C4-2B (cell line): ENCODE results near the gene DDX3X.

Experiments used
- H3K27ac ChIP-seq: fragments of 450-650 bp; 2 replicates; pipeline ENCODE4 v1.5.1; 2017
- ZFX ChIP-seq: fragments of 450-650 bp; IDR thresholded peaks from 2 replicates; pipeline ENCODE4 v1.6.1; 2017
- TF ChIP-seq, protein P1 (sequence below): fragments of 450-650 bp; conservative IDR thresholded peaks from 2 replicates; pipeline ENCODE4 v1.5.1; 2017; ENCODE audit warnings: mild to moderate bottlenecking

The DDX3X gene

DNA sequence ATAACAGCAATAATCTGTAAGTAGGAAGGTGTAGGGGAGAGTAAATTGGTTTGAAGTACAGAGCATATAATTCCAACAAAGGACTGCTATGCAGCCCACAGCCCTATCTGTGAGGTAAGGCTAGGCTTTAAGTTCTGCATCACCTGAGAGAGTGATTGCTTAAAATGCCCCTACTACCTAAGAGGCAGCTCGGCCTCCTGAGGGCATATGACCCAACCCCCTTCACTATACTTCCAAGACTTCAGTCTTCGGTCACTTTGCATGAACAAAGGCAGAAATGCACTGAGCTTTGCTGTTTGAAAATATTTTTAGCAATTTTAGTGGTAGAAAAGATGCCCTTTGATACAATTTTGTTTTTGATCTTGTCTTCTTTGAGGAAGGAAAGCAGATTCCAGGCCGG, 4.9 kb upstream of the DDX3X start:
- TF ChIP-seq, protein P1, sequence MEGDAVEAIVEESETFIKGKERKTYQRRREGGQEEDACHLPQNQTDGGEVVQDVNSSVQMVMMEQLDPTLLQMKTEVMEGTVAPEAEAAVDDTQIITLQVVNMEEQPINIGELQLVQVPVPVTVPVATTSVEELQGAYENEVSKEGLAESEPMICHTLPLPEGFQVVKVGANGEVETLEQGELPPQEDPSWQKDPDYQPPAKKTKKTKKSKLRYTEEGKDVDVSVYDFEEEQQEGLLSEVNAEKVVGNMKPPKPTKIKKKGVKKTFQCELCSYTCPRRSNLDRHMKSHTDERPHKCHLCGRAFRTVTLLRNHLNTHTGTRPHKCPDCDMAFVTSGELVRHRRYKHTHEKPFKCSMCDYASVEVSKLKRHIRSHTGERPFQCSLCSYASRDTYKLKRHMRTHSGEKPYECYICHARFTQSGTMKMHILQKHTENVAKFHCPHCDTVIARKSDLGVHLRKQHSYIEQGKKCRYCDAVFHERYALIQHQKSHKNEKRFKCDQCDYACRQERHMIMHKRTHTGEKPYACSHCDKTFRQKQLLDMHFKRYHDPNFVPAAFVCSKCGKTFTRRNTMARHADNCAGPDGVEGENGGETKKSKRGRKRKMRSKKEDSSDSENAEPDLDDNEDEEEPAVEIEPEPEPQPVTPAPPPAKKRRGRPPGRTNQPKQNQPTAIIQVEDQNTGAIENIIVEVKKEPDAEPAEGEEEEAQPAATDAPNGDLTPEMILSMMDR = no peak
- TF ChIP-seq ZFX = no peak

DNA sequence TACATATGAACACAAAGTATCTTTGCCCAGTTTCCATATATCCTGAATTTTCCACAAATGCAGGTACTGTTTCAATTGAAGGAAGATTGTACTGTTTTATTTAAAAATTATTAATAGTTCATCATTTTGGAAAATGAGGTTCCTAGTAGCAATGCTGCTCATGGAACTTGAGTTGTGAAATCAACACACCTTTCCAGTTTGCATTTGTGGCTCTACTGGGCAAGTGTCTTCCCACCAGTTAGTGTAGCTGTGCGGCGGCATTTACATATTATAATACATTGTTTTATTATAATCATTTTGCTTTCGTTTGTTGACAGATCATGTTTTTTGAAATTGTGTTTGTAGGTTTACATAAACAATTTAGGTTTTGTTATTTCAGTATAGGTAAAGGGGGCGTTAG, 2.0 kb upstream of the DDX3X start:
- peak overlapping the region; percentile 74; the same call in 1 of the 2 replicates for H3K27ac ChIP-seq
- TF ChIP-seq ZFX = no peak
- TF ChIP-seq, protein P1 = no peak

More for the DNA sequence above, 4.9 kb upstream of the DDX3X start:
- no peak overlapping the region for H3K27ac ChIP-seq

DNA sequence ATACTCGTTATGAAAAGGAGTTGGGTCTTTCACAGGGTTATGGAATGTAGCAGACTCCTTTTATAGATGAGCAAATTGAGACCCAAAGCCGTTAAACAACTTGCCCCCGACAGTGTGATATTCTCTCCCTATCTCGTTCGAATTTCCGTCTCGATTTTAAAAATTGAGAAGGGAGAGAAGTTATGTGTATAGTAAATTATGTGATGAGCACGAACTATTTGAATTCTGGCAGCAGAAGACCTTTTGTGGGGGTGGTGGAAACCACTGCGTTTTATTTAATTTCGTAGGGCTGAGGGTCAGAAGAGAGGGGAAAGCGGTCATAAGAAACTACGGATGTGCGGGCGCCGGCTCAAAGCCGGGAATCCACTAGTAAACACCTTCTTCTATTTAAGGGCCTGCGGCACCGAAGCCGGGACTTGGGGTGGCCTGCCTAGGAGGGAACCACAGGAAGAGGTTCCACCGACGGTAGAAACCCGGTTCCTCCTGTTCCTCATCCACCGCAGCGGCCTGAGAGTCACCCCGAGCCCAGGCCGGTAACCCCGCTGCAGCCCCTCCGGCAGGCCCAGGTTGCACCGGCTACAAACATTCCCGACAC, 1.5 kb upstream of the DDX3X start:
- peak; percentile 55 for TF ChIP-seq ZFX
- TF ChIP-seq, protein P1 = no peak
- peak overlapping the region; percentile 99 for H3K27ac ChIP-seq

DNA sequence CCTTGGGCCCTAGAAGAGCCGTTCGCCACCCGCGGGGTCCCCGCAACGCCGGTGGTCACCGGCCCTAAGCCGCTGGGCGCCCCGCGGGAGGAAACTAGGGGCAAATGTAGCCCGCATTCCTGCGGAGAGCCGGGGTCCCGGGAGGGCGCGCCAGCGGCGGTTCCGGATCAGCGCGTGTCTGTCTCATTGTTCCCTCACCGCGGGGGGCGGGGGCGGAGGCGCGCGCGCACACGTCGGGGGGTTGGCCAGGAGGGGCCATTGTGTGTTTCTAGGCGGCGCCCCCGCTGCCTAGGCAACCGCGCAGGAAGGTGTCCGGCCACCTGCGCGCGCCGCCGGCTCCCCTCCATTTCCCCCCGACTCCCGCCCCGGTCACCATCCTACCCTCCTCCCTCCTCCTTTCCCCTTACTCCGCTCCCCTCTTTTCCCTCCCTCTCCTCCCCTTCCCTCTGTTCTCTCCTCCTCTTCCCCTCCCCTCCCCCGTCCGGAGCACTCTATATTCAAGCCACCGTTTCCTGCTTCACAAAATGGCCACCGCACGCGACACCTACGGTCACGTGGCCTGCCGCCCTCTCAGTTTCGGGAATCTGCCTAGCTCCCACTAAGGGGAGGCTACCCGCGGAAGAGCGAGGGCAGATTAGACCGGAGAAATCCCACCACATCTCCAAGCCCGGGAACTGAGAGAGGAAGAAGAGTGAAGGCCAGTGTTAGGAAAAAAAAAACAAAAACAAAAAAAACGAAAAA, 789 bp upstream of the DDX3X start:
- H3K27ac ChIP-seq = peak overlapping the region; percentile 99
- TF ChIP-seq, protein P1 = no peak
- 0 out of 2 replicates have a peak, but pooled peaks have one; percentile 18 for TF ChIP-seq ZFX

DNA sequence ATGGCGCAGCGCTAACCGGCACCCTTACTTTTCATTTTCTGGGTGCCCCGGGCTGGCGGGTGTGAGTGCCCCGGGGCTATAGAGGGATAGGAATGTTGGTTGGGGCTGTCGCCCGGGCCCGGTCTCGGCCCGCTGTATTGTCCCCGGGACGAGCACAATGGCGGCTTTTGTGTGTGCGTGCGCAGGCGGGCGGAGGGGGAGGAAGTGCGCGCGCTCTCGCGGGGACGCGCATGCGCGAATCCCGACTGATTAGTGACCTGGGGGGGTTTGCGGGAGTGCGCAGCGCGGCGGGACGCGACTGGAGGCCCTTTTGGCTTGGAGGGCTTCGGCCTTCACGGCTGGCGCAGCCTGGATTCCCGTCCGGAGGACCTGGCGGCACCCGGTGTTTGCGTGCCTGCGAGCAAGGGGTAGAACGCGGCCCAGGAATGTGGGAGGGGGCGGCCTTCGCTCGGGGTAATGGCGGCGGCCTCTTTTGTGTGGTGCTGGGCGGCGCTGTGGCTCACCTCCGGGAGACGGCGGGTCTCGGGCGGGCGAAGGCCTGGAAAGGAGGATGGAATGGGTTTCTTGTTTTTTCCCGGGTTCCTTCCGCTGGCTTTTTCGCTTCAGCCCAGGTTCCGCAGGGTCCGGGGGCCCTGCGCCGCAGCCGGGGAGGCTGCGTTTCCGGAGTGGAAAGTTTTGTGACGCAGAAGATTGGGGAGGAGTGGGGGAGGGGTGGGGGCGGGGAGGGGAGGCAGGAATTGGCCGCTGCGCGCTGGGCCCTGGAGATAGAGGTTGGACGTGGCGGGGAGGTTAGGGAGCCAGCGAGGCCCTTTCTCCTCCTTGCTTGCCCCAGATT, 618 bp downstream of the DDX3X start:
- TF ChIP-seq, protein P1 = no peak
- no peak for TF ChIP-seq ZFX
- peak overlapping the region; percentile 99 for H3K27ac ChIP-seq

DNA sequence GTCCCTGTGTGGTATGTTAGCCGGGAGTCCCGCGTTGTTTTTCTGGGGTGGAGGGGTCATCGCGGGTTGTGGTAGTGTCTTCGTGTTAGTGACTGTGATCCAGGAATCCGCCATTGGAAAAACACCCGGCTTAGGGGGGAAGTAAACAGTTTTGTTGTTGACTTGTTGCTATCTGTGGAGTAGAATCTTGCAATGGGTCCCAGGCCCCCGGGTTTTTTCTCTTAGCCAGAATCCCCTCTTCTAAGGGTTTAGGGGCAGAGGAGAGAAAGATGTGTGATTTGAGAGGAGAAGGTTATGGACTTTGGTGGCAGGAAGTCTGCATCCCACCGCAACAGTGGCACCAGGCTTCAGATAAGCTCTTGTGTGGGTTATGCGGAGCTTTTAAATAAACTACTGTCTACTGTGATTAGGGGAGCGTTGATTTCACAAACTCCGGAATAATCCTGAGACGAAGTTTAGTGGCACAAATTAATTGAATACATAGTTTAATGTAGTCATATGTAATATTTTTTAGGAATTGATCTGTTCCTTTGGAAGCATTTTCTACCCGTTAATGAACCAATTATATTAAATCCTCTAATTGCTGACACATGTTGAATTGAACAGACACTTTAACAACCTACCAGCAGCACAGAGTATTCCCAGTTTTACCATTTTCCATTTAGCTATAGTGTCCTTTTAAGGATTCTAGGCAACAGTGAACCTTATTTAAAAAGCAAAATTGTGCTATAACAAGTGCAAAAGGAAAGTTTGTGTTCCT, 1.4 kb downstream of the DDX3X start:
- H3K27ac ChIP-seq = peak overlapping the region; percentile 99
- TF ChIP-seq, protein P1 = no peak
- TF ChIP-seq ZFX = no peak
